HG03039 (cell line): ENCODE data around the gene TAGLN3.
A peak's percentile ranks its signal among the peaks of the same experiment; 100 is the strongest.

Source experiments
- ATAC-seq: cut with Tn5 transposase; IDR thresholded peaks from one replicate; pipeline ENCODE4 v1.9.1; 2021; ENCODE audit warnings: mild to moderate bottlenecking, moderate library complexity; ENCODE audit not compliant: unreplicated experiment

TAGLN3 gene

GRCh38 chr3:112043621-112044201 lies 45.0 kb downstream of the TAGLN3 start:
- peak; percentile 93 for ATAC-seq

GRCh38 chr3:112046599-112046998 lies 47.9 kb downstream of the TAGLN3 start:
- ATAC-seq: no peak

- no peak for ATAC-seq
These were observed 48.5 kb downstream of the TAGLN3 start for GRCh38 chr3:112047264-112047663.

DNA sequence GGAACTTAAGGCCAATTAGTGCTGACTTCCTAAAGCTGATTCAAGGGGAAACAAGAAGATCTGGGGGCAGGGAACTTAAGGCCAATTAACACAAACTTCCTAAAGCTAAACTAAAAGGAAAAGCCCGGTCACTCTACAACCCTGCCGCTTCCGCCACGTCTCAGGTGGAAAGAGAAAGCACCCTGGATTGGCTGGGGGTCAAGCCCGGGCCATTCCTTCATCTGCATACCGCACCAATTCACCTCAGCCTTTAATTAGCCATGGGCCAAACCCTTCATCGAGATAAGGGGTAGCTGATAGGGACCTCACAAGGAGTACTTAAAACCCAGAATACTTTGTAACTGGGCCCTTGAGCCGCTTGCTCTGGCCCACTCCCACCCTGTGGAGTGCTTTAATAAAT lies 50.2 kb downstream of the TAGLN3 start:
- ATAC-seq: no peak

DNA sequence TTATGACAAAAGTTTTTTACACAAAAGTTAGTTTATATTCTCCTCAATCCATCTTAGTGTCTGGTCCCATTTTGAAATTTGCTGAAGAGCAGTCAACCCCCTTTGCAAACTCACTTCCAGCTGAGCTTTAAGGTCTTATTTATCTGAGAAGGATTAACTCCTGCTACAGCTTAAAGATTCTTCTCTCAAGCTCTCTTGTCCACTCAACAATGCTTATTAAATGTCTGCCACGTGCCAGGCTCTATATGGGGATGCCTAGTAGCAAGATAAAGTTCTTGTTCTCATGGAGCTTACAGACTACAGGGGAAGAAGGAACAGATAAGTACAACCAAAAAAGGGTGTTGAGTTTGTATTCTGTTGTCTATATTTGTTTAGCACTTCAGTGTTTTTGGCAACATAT lies 54.5 kb downstream of the TAGLN3 start:
- ATAC-seq: no peak

DNA sequence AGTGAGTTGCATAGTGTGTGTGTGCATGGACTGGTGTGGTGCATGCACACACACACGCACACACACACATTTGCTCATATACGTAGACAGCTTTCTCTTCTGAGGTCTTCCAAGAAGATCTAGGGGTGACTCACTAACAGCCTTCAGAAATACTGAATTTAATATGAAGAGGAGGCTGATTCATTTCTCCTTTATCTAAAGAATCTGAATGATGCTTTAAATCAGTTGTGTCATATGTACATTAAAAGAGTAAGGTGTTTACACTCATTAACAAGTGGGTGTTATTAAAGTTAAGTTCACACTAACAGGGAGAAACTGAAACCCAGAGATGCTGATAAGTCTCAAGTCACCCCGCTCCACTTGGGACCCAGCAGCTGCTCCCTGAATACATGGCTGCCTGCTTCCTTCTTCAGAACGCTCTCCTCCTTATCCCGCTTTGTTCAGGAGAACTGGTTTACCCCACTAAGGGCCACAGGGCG lies 57.8 kb downstream of the TAGLN3 start:
- ATAC-seq: no peak

GRCh38 chr3:112059497-112059896 lies 60.8 kb downstream of the TAGLN3 start:
- no peak for ATAC-seq

DNA sequence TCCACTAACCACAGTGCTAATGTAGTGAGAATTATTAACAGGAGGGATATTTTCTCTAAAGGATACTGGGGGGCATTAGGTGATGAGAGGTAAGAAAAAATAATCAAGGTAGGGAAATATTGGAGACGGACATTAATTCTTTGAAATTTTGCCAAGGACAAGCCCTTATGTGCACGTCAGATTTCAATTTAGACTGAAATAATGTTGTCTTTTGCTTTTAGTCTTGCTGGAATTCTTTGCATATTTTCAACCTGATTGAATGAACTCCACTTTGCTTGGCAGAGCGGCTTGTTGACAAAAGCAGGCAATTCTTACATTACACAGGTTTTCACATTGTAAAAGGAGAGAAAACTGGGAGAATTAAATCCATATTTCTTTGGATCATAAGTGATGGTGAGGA lies 62.4 kb downstream of the TAGLN3 start:
- ATAC-seq: no peak
